Mucosa of descending colon (tissue), 3 donors: ENCODE measurements around the gene ATP6V0C. TPM values are rescaled to one million over a fixed set of nuclear protein-coding genes. Genes with fewer than 3 reads are reported as not detected.

Source experiments
- ATAC-seq: fragments of 200-7000 bp; cut with Tn5 transposase; one replicate; pipeline ENCODE4 v1.9.1; 2020; ENCODE audit warnings: mild to moderate bottlenecking, moderate library complexity
- DNase-seq, 3 donors: peaks; one replicate each; pipeline ENCODE4 v3.0.0-alpha.2; 2020
- H3K36me3 ChIP-seq: fragments of 200-600 bp; one replicate; pipeline ENCODE4 v1.8.0; 2021; ENCODE audit warnings: low read depth, mild to moderate bottlenecking
- H3K4me1 ChIP-seq: fragments of 200-600 bp; one replicate; pipeline ENCODE4 v1.8.0; 2021; ENCODE audit warnings: low read depth, mild to moderate bottlenecking
- H3K4me3 ChIP-seq: fragments of 200-600 bp; one replicate; pipeline ENCODE4 v1.8.0; 2021; ENCODE audit warnings: mild to moderate bottlenecking
- H3K9me3 ChIP-seq: fragments of 200-600 bp; one replicate; pipeline ENCODE4 v1.8.0; 2021; ENCODE audit warnings: mild to moderate bottlenecking
- intact Hi-C, 2 donors: fragments of 100-400 bp; cut with DNase I in 1 of 2; cut with micrococcal nuclease in 1 of 2; formaldehyde crosslinking; loops; one replicate each; pipeline versions ENCODE4 v1.11.0 to v1.11.1; 2022; cut with DNase I, micrococcal nuclease
- total RNA-seq, 3 donors: library from RNA; stranded (reverse); fragmentation: NEBNext Ultra II Directional in 2 of 3; extraction: Animal tissue kit (Norgen Biotek cat#: 25700) in 2 of 3; gene quantifications; one replicate each; pipeline versions ENCODE4 v1.2.1 to v1.2.4, GENCODE V29; 2021 to 2023
- TF ChIP-seq, protein P1 (sequence below): fragments of 200-600 bp; IDR thresholded peaks from one replicate; pipeline ENCODE4 v1.8.0; 2022; ENCODE audit warnings: antibody characterized with exemption, mild to moderate bottlenecking
- donor health status: DM: no; HTN: no; CAD: no; lungs with moderate emphysema.
- donor health status: DM: no; HTN: no; CAD: no.
- donor health status: DM: no; HTN: yes; CAD: no.

Gene ATP6V0C
- total RNA-seq, 3 donors from 2014 or later = 171 to 261 (median 201) TPM

DNA sequence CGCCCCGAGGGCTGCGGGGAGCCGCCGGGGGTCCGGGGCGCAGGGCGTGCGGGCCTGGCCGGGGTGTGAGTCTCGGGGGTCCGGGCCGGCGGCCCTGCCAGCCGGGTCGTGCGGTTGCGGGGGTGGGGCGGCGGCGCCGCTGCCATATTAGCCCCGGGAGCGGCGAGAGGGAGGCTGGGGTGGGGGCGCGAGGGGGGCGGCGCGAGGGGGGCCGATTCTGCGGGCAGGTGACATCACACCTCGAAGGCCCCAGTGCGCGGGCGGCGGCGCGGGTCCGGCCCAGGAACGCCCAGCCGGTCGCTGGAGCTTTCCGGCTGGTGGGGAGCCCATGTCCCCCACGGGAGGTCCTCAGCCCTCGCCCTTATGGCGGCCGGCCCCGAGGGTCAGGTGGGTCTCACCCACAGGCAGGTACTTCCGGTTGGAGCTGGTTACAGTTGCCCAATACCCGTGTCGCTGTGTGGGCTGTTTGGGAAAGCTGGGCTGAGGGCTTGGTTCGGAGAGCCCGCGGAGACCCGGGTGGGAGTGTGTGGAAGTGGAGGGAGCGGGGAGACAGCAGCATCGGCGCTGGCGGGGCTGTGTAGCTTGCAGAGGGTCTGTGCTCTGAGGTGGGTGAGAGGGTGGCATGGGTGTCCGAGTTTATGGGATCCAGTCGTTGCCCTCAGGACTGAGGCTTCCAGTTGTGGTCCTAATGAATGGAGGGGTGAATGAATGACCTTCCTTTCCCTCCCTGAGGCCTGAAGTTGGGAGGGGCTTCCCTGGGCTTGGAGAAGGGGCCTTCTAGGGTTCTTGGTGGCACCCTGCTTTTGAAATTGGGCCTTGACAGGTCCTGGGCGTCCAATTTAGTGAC, 804 bp downstream of the ATP6V0C start:
- peaks cover 48% of the 10 kb centered on the region for H3K4me1 ChIP-seq
- peak overlapping the region; percentile 98 for H3K4me3 ChIP-seq
- no peaks in the 10 kb centered on the region for H3K36me3 ChIP-seq
- H3K9me3 ChIP-seq = no peaks in the 10 kb centered on the region
- ATAC-seq = peak; percentile 5
- intact Hi-C loops = no loop called here
- TF ChIP-seq, protein P1, sequence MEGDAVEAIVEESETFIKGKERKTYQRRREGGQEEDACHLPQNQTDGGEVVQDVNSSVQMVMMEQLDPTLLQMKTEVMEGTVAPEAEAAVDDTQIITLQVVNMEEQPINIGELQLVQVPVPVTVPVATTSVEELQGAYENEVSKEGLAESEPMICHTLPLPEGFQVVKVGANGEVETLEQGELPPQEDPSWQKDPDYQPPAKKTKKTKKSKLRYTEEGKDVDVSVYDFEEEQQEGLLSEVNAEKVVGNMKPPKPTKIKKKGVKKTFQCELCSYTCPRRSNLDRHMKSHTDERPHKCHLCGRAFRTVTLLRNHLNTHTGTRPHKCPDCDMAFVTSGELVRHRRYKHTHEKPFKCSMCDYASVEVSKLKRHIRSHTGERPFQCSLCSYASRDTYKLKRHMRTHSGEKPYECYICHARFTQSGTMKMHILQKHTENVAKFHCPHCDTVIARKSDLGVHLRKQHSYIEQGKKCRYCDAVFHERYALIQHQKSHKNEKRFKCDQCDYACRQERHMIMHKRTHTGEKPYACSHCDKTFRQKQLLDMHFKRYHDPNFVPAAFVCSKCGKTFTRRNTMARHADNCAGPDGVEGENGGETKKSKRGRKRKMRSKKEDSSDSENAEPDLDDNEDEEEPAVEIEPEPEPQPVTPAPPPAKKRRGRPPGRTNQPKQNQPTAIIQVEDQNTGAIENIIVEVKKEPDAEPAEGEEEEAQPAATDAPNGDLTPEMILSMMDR = no peak
- peak in 2 of 3 donors; percentile 71 to 78 for DNase-seq

GRCh38 chr16:2515180-2515851, 1.6 kb downstream of the ATP6V0C start:
- H3K9me3 ChIP-seq = no peaks in the 10 kb centered on the region
- intact Hi-C loops = no loop called here
- TF ChIP-seq, protein P1 = no peak
- ATAC-seq = peak; percentile 24
- no peaks in the 10 kb centered on the region for H3K36me3 ChIP-seq
- peaks cover 51% of the 10 kb centered on the region for H3K4me1 ChIP-seq
- peak in 2 of 3 donors; percentile 70 to 71 for DNase-seq
- peak overlapping the region; percentile 98 for H3K4me3 ChIP-seq

- H3K9me3 ChIP-seq = no peaks in the 10 kb centered on the region
- TF ChIP-seq, protein P1 = no peak
- ATAC-seq (no peak), DNase-seq (peak in 2 of 3 donors; percentile 46 to 65)
- no peak overlapping the region for H3K4me3 ChIP-seq
- no peaks in the 10 kb centered on the region for H3K36me3 ChIP-seq
- intact Hi-C loops = no loop called here
- peaks cover 58% of the 10 kb centered on the region for H3K4me1 ChIP-seq
These were observed 2.9 kb downstream of the ATP6V0C start for GRCh38 chr16:2516391-2517240.

DNA sequence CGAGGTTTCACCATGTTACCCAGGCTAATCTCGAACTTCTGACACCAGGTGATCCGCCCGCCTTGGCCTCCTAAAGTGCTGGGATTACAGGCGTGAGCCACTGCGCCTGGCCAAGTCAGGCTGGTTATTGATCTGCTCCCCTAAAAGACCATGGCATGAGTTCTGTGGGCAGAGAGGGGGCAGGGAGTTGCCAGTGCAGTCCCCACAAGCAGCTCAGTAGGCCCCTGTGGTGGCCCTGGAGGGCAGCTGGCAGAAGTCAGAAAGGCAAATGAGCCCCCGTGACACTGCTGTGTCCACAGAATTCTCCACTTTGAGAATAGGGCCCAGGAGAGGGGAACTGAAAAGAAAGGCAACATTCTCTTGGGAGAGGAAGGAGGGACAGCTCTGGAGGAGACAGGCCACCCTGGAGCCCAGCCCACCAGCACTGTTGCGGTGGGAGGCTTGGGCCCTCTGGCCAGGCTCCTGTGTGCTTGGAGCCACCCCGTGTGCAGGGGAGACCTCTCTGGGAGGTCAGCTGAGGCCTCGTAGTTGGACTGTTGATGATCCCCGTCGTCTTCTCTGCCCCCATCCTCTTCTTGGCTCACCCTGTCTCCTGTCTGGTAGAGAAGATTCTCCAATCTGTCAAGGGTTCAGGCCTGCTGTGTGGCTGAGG, 4.3 kb downstream of the ATP6V0C start:
- intact Hi-C loops = no loop called here
- Histone ChIP-seq H3K9me3 (no peaks in the 10 kb centered on the region), H3K4me3 (no peak overlapping the region), H3K36me3 (no peaks in the 10 kb centered on the region), H3K4me1 (peaks cover 55% of the 10 kb centered on the region)
- DNase-seq (peak in 1 of 3 donors; percentile 32), ATAC-seq (no peak)
- TF ChIP-seq, protein P1 = no peak
